ENCODE data around the gene GLRX2. TPM values are rescaled to one million over a fixed set of nuclear protein-coding genes. Genes with fewer than 3 reads are reported as not detected.
A peak's percentile ranks its signal among the peaks of the same experiment; 100 is the strongest.

The GLRX2 gene
- total RNA-seq, 1 donor from 2014 or later = 11.0 TPM

DNA sequence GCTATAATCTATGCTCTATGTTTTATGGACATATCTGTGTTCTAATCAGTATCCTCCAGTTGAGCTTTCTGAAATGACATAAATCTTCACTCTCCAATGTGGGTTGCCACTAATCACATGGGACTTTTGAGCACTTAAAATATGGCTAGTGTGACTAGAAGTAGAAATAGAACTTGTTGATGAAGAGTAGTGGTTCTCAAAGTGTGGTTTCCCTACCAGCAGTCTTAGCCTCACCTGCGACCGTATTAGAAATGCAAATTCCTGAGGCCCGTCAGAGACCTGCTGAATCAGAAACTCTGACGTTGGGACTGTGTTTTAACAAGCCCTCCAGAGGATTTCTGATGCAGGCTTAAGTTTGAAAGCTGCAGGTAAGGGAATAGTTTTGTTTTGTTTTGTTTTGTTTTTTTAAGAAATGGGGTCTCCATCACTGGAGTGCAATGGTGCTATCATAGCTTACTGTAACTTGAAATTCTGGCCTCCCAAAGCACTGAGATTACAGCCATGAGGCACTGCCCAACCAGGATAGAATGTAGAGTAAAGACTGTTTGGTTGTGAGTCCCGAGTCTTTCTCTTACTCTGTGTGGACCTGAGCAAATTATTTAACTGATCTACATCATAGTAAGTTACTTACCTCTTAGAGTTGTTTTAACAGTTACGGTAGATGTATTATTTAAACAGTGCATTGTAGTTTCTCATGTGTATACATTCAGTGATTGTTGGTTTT lies 21.7 kb downstream of the GLRX2 start:
- TF ChIP-seq, protein P1, sequence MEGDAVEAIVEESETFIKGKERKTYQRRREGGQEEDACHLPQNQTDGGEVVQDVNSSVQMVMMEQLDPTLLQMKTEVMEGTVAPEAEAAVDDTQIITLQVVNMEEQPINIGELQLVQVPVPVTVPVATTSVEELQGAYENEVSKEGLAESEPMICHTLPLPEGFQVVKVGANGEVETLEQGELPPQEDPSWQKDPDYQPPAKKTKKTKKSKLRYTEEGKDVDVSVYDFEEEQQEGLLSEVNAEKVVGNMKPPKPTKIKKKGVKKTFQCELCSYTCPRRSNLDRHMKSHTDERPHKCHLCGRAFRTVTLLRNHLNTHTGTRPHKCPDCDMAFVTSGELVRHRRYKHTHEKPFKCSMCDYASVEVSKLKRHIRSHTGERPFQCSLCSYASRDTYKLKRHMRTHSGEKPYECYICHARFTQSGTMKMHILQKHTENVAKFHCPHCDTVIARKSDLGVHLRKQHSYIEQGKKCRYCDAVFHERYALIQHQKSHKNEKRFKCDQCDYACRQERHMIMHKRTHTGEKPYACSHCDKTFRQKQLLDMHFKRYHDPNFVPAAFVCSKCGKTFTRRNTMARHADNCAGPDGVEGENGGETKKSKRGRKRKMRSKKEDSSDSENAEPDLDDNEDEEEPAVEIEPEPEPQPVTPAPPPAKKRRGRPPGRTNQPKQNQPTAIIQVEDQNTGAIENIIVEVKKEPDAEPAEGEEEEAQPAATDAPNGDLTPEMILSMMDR (IDR thresholded peaks at IDR 0.05; ENCODE audit: unreplicated experiment) = no peak

DNA sequence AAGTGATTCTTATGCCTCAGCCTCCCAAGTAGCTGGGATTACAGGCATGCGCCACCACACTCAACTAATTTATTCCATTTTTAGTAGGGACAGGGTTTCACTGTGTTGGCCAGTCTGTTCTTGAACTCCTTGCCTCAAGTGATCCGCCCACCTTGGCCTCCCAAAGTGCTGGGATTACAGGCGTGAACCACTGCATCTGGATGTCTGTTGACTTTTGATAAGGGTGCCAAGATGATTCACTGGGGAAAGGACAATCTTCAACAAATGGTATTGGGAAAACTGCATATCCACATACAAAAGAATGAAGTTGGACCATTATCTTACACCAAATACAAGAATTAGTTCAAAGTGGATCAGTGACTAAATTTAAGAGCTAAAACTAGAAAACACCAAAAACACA lies 26.0 kb downstream of the GLRX2 start:
- H3K36me3 Mint-ChIP-seq (ENCODE audit: low read depth, unreplicated experiment) = peaks cover 49% of the 10 kb centered on the region
- H3K4me1 Mint-ChIP-seq (ENCODE audit: unreplicated experiment) = peaks cover 3% of the 10 kb centered on the region
- H3K27ac Mint-ChIP-seq (ENCODE audit: unreplicated experiment) = no peak overlapping the region
- no peaks in the 10 kb centered on the region for H3K27me3 Mint-ChIP-seq (ENCODE audit: unreplicated experiment)
- no peak for DNase-seq (ENCODE audit: low spot score)
- no peaks in the 10 kb centered on the region for H3K9me3 Mint-ChIP-seq (ENCODE audit: unreplicated experiment)
- TF ChIP-seq, protein P1 (IDR thresholded peaks at IDR 0.05; ENCODE audit: unreplicated experiment) = no peak
- peak overlapping the region; percentile 65 for H3K4me3 Mint-ChIP-seq (ENCODE audit: unreplicated experiment)

More for the DNA sequence above, 21.7 kb downstream of the GLRX2 start:
- no peak for DNase-seq (ENCODE audit: low spot score)
- no peak overlapping the region for H3K4me3 Mint-ChIP-seq (ENCODE audit: unreplicated experiment)
- no peaks in the 10 kb centered on the region for H3K9me3 Mint-ChIP-seq (ENCODE audit: unreplicated experiment)
- H3K27me3 Mint-ChIP-seq (ENCODE audit: unreplicated experiment) = no peaks in the 10 kb centered on the region
- H3K27ac Mint-ChIP-seq (ENCODE audit: unreplicated experiment) = no peak overlapping the region
- peaks cover 37% of the 10 kb centered on the region for H3K36me3 Mint-ChIP-seq (ENCODE audit: low read depth, unreplicated experiment)
- no peaks in the 10 kb centered on the region for H3K4me1 Mint-ChIP-seq (ENCODE audit: unreplicated experiment)

DNA sequence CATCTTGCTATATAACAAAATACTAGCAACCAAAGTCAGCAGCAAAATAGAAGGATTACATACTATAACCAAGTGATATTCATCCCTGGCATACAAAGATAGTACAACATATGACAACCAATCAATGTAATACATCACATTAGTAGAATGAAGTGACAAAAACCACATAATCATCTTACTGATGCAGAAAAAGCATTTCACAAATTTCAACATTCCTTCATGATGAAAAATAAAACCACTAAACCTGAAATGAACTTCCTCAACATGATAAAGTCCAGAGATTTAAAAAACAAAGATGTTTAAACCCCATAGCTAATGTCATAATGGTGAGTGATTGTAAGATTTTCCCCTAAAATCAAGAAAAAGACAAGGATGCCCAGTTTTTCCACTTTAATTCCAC lies 27.2 kb downstream of the GLRX2 start:
- TF ChIP-seq, protein P1 (IDR thresholded peaks at IDR 0.05; ENCODE audit: unreplicated experiment) = no peak
- Mint-ChIP-seq H3K27me3 (ENCODE audit: unreplicated experiment) (no peaks in the 10 kb centered on the region), H3K27ac (ENCODE audit: unreplicated experiment) (no peak overlapping the region), H3K36me3 (ENCODE audit: low read depth, unreplicated experiment) (peaks cover 49% of the 10 kb centered on the region), H3K9me3 (ENCODE audit: unreplicated experiment) (no peaks in the 10 kb centered on the region), H3K4me3 (ENCODE audit: unreplicated experiment) (peak overlapping the region; percentile 57), H3K4me1 (ENCODE audit: unreplicated experiment) (peaks cover 3% of the 10 kb centered on the region)
- DNase-seq (ENCODE audit: low spot score) = no peak

- TF ChIP-seq, protein P1 (IDR thresholded peaks at IDR 0.05; ENCODE audit: unreplicated experiment) = no peak
- Mint-ChIP-seq H3K4me3 (ENCODE audit: unreplicated experiment) (no peak overlapping the region), H3K4me1 (ENCODE audit: unreplicated experiment) (peaks cover 34% of the 10 kb centered on the region), H3K27ac (ENCODE audit: unreplicated experiment) (no peak overlapping the region), H3K36me3 (ENCODE audit: low read depth, unreplicated experiment) (peaks cover 17% of the 10 kb centered on the region), H3K9me3 (ENCODE audit: unreplicated experiment) (no peaks in the 10 kb centered on the region), H3K27me3 (ENCODE audit: unreplicated experiment) (no peaks in the 10 kb centered on the region)
- no peak for DNase-seq (ENCODE audit: low spot score)
Observed at GRCh38 chr1:193070942-193071341, 34.3 kb downstream of the GLRX2 start.

- peaks cover 18% of the 10 kb centered on the region for H3K36me3 Mint-ChIP-seq (ENCODE audit: low read depth, unreplicated experiment)
- peaks cover 1% of the 10 kb centered on the region for H3K27me3 Mint-ChIP-seq (ENCODE audit: unreplicated experiment)
- no peak overlapping the region for H3K27ac Mint-ChIP-seq (ENCODE audit: unreplicated experiment)
Observed at GRCh38 chr1:193070386-193070753, 34.8 kb downstream of the GLRX2 start.

More at GRCh38 chr1:193070386-193070753, 34.8 kb downstream of the GLRX2 start:
- peaks cover 36% of the 10 kb centered on the region for H3K4me1 Mint-ChIP-seq (ENCODE audit: unreplicated experiment)
- no peaks in the 10 kb centered on the region for H3K9me3 Mint-ChIP-seq (ENCODE audit: unreplicated experiment)
- H3K4me3 Mint-ChIP-seq (ENCODE audit: unreplicated experiment) = no peak overlapping the region
- TF ChIP-seq, protein P1 (IDR thresholded peaks at IDR 0.05; ENCODE audit: unreplicated experiment) = peak; percentile 7
- DNase-seq (ENCODE audit: low spot score) = no peak

Measured in endothelial cell (in vitro differentiated cells).